SU-DHL-6 (cell line): Measurements from ENCODE around the gene GRID1.

Experiments used
- EZH2phosphoT487 ChIP-seq: fragments of 200-600 bp; sonication (generic), shearing (Covaris generic); conservative IDR thresholded peaks from 2 replicates; pipeline ENCODE4 v1.6.1; 2018; ENCODE audit warnings: mild to moderate bottlenecking, antibody characterized with exemption, low read length, moderate library complexity, mixed read lengths
- TF ChIP-seq, protein P1 (sequence below): fragments of 200-600 bp; sonication (generic); IDR thresholded peaks from one replicate; pipeline ENCODE4 v1.5.1; 2017; ENCODE audit warnings: antibody characterized with exemption, mild to moderate bottlenecking, low read length, moderate library complexity; ENCODE audit not compliant: insufficient read depth, poor library complexity, severe bottlenecking

DNA sequence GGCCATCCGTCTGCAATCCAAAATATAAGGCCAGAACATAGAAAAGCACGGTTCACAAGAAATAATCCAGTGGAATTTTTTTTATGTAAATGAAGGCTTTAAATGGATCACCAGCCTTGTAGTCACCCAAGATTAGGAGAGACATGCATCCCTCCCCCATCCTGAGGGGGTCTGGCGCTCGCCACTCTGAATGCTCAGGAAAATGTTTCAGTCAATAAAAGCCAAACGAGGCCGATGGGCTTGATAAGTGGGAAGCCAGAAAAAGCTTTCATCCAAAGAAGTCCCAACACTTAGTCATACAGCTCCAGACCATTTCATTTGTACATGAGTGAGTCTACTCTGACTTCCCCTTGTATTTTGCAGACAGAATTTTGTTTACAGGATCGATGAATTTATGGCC is 631.8 kb downstream of the GRID1 start:
- no peak for TF ChIP-seq EZH2phosphoT487
- TF ChIP-seq, protein P1, sequence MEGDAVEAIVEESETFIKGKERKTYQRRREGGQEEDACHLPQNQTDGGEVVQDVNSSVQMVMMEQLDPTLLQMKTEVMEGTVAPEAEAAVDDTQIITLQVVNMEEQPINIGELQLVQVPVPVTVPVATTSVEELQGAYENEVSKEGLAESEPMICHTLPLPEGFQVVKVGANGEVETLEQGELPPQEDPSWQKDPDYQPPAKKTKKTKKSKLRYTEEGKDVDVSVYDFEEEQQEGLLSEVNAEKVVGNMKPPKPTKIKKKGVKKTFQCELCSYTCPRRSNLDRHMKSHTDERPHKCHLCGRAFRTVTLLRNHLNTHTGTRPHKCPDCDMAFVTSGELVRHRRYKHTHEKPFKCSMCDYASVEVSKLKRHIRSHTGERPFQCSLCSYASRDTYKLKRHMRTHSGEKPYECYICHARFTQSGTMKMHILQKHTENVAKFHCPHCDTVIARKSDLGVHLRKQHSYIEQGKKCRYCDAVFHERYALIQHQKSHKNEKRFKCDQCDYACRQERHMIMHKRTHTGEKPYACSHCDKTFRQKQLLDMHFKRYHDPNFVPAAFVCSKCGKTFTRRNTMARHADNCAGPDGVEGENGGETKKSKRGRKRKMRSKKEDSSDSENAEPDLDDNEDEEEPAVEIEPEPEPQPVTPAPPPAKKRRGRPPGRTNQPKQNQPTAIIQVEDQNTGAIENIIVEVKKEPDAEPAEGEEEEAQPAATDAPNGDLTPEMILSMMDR = no peak
